ENCODE measurements around the gene APOO. TPM values are rescaled to one million over a fixed set of nuclear protein-coding genes. Genes with fewer than 3 reads are reported as not detected.

APOO gene
- total RNA-seq, 1 experiment from 2014 or later: 42.3 TPM

DNA sequence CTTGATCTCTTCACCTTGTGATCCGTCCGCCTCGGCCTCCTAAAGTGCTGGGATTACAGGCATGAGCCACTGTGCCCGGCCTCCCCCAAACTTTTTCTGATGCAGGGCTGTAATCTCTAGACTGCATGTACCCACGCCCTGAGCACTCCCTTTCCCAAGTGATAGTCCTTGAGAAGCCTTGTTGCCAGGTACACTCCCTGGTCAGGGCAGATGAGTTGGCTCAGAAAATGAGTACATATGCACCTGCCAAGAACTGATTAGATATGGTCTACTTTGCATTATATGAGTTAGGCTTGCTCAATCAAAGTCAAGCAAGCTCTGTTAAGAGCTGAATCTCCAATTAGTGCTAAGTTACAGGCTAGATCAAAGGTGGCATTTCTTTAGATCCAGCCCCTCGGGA, 20.3 kb downstream of the APOO start:
- Histone ChIP-seq H2AFZ (no peak overlapping the region), H3F3A (ENCODE audit: insufficient read depth, low read depth) (no peaks in the 10 kb centered on the region), H3K27me3 (ENCODE audit: insufficient read depth, low read depth) (no peaks in the 10 kb centered on the region), H3K9me3 (ENCODE audit: insufficient read depth, low read depth) (no peaks in the 10 kb centered on the region), H3K9me2 (ENCODE audit: insufficient read depth) (no peaks in the 10 kb centered on the region), H4K20me1 (ENCODE audit: insufficient read depth) (no peaks in the 10 kb centered on the region), H3K4me1 (replicated peaks; ENCODE audit: insufficient read depth) (peaks cover 14% of the 10 kb centered on the region), H3K4me2 (no peak overlapping the region), H3K79me2 (ENCODE audit: low read depth) (no peaks in the 10 kb centered on the region), H3K27ac (no peak overlapping the region), H3K4me3 (no peak overlapping the region), H3K36me3 (ENCODE audit: low read depth) (no peaks in the 10 kb centered on the region)
- TF ChIP-seq EZH2 (IDR thresholded peaks at IDR 0.05; ENCODE audit: low read depth): no peak
- TF ChIP-seq, protein P1, sequence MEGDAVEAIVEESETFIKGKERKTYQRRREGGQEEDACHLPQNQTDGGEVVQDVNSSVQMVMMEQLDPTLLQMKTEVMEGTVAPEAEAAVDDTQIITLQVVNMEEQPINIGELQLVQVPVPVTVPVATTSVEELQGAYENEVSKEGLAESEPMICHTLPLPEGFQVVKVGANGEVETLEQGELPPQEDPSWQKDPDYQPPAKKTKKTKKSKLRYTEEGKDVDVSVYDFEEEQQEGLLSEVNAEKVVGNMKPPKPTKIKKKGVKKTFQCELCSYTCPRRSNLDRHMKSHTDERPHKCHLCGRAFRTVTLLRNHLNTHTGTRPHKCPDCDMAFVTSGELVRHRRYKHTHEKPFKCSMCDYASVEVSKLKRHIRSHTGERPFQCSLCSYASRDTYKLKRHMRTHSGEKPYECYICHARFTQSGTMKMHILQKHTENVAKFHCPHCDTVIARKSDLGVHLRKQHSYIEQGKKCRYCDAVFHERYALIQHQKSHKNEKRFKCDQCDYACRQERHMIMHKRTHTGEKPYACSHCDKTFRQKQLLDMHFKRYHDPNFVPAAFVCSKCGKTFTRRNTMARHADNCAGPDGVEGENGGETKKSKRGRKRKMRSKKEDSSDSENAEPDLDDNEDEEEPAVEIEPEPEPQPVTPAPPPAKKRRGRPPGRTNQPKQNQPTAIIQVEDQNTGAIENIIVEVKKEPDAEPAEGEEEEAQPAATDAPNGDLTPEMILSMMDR (conservative IDR thresholded peaks at IDR 0.05): no peak
- ChIA-PET POLR2A (ENCODE audit: unreplicated experiment) (no interaction called here), CTCF (no interaction called here)
- BruUV-seq (replicated peaks): no TSS peak
- DNase-seq: no peak
- intact Hi-C loops (cut with micrococcal nuclease; ENCODE audit: unreplicated experiment): no loop called here

DNA sequence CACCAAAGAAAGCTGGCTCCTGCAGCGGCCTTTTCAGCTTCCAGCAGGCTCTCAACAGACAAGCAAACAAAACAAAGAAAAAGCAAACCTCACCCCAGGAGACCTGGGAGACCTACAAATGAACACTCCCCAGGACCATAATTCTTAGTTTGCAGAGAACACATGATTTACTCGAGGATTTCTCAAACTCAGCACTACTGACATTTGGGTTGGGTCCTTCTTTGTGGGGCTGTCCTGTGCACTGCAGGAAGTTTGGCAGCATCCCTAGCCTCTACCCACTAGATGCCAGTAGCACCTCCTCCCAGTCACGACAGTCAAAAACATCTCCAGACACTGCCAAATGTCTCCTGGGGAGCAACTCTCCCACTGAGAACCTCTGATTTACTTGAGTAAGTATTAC, 21.9 kb downstream of the APOO start:
- TF ChIP-seq EZH2 (IDR thresholded peaks at IDR 0.05; ENCODE audit: low read depth): no peak
- TF ChIP-seq, protein P1 (conservative IDR thresholded peaks at IDR 0.05): no peak
- Histone ChIP-seq H3K79me2 (ENCODE audit: low read depth) (no peaks in the 10 kb centered on the region), H4K20me1 (ENCODE audit: insufficient read depth) (no peaks in the 10 kb centered on the region), H3F3A (ENCODE audit: insufficient read depth, low read depth) (no peaks in the 10 kb centered on the region), H3K27me3 (ENCODE audit: insufficient read depth, low read depth) (no peaks in the 10 kb centered on the region), H2AFZ (no peak overlapping the region), H3K9me2 (ENCODE audit: insufficient read depth) (no peaks in the 10 kb centered on the region), H3K4me2 (no peak overlapping the region), H3K4me3 (no peak overlapping the region), H3K9me3 (ENCODE audit: insufficient read depth, low read depth) (no peaks in the 10 kb centered on the region), H3K36me3 (ENCODE audit: low read depth) (no peaks in the 10 kb centered on the region), H3K27ac (no peak overlapping the region), H3K4me1 (replicated peaks; ENCODE audit: insufficient read depth) (peaks cover 14% of the 10 kb centered on the region)
- BruUV-seq (replicated peaks): no TSS peak
- POLR2A ChIA-PET (ENCODE audit: unreplicated experiment): no interaction called here
- intact Hi-C loops (cut with micrococcal nuclease; ENCODE audit: unreplicated experiment): no loop called here
- DNase-seq: no peak
- CTCF ChIA-PET: no interaction called here

DNA sequence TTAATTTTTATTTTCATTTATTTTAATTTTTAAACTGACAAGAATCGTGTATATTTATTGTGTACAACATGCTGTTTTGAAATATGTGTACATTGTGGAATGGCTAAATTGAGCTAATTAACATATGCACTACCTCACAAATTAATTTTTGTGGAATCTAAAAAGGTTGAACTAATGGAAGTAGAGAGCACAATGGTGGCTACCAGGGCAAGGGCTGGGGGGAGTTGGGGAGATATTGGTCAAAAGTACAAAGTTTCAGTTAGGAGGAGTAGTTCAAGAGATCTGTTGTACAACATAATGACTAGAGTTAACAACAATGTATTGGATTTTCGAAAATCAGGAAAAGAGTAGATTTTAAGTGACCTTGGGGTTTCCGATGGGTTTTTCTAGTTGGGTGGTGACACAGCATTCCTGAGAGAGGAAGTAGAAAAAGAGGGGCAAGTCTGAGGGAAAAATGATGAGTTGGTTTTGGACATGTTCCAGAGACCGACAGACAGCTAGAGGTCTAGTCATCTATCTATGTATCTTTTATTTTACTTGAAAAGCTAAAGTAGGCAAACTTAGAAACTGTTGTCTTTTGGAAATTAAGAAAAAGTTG, 23.2 kb downstream of the APOO start:
- Histone ChIP-seq H3K9me2 (ENCODE audit: insufficient read depth) (no peaks in the 10 kb centered on the region), H3K4me3 (no peak overlapping the region), H3K9me3 (ENCODE audit: insufficient read depth, low read depth) (no peaks in the 10 kb centered on the region), H3K4me2 (peak overlapping the region; percentile 30; the same call in 1 of the 2 replicates), H4K20me1 (ENCODE audit: insufficient read depth) (no peaks in the 10 kb centered on the region), H3K79me2 (ENCODE audit: low read depth) (no peaks in the 10 kb centered on the region), H3F3A (ENCODE audit: insufficient read depth, low read depth) (no peaks in the 10 kb centered on the region), H3K27me3 (ENCODE audit: insufficient read depth, low read depth) (no peaks in the 10 kb centered on the region), H3K27ac (peak overlapping the region; percentile 13; the same call in 1 of the 2 replicates), H3K4me1 (replicated peaks; ENCODE audit: insufficient read depth) (peaks cover 14% of the 10 kb centered on the region), H2AFZ (no peak overlapping the region), H3K36me3 (ENCODE audit: low read depth) (no peaks in the 10 kb centered on the region)
- TF ChIP-seq, protein P1 (conservative IDR thresholded peaks at IDR 0.05): no peak
- no peak for TF ChIP-seq EZH2 (IDR thresholded peaks at IDR 0.05; ENCODE audit: low read depth)
- ChIA-PET POLR2A (ENCODE audit: unreplicated experiment) (interaction anchor here (0.5 to 0.6 kb wide), 2 partner anchors 81 to 168 kb away, joined by 5 to 8 read pairs; no protein-coding TSS in a partner anchor), CTCF (interaction anchor here (0.5 kb wide), 1 partner anchor 265 kb away, joined by 5 read pairs; no protein-coding TSS in a partner anchor)
- no TSS peak for BruUV-seq (replicated peaks)
- no peak for DNase-seq
- intact Hi-C loops (cut with micrococcal nuclease; ENCODE audit: unreplicated experiment): loop anchor here (5.0 kb wide), 1 partner anchor 102 kb away; the partner anchor contains the start of gene SAT1

All from PC-9 (cell line).